CD14-positive monocyte (primary cell): Measurements from ENCODE around the gene SBF2. TPM values are rescaled to one million over a fixed set of nuclear protein-coding genes. Genes with fewer than 3 reads are reported as not detected.

Source experiments
- DNase-seq, 3 donors: peaks; one replicate each; pipeline ENCODE4 v3.0.0-alpha.2; 2011 to 2022
- H2AFZ ChIP-seq: 2 replicates; pipeline ENCODE4 v1.6.0; 2012; ENCODE audit warnings: mild to moderate bottlenecking, low read depth, low read length, inconsistent platforms; ENCODE audit not compliant: insufficient read depth, poor library complexity, severe bottlenecking
- H3K27ac ChIP-seq, 2 donors: 1 replicate in 1 of 2; 2 replicates in 1 of 2; pipeline ENCODE4 v1.5.1; 2012 to 2013; ENCODE audit warnings: low read length in 2 of 2, control low read depth in 1 of 2, inconsistent platforms in 1 of 2, low read depth in 1 of 2, mild to moderate bottlenecking in 1 of 2
- H3K27me3 ChIP-seq, 2 donors: one replicate each; pipeline versions ENCODE4 v1.6.0 to v1.6.1; 2011 to 2013; ENCODE audit warnings: low read length in 2 of 2; ENCODE audit not compliant: control insufficient read depth in 2 of 2, insufficient read depth in 2 of 2
- H3K36me3 ChIP-seq, 2 donors: replicated peaks in 1 of 2; 1 replicate in 1 of 2; 2 replicates in 1 of 2; pipeline versions ENCODE4 v1.5.1 to v1.6.1; 2012 to 2013; ENCODE audit warnings: low read length in 2 of 2, control low read depth in 1 of 2, inconsistent platforms in 1 of 2, mild to moderate bottlenecking in 1 of 2; ENCODE audit not compliant: insufficient read depth in 2 of 2, control insufficient read depth in 1 of 2
- H3K4me1 ChIP-seq, 2 donors: 1 replicate in 1 of 2; 2 replicates in 1 of 2; pipeline versions ENCODE4 v1.5.1 to v1.6.1; 2012 to 2013; ENCODE audit warnings: low read length in 2 of 2, control low read depth in 1 of 2, inconsistent platforms in 1 of 2, mild to moderate bottlenecking in 1 of 2, moderate library complexity in 1 of 2; ENCODE audit not compliant: insufficient read depth in 2 of 2, control insufficient read depth in 1 of 2
- H3K4me2 ChIP-seq: replicated peaks from 2 replicates; pipeline ENCODE3; 2012; ENCODE audit warnings: low read length, moderate library complexity, mild to moderate bottlenecking; ENCODE audit not compliant: poor library complexity, severe bottlenecking; ENCODE audit errors: extremely low read depth
- H3K4me3 ChIP-seq, 3 experiments: fragments of 200-600 bp in 1 of 3; sonication (generic) in 1 of 3; replicated peaks in 1 of 3; 1 replicate in 2 of 3; 2 replicates in 1 of 3; pipeline ENCODE4 v1.5.1; 2011 to 2013; ENCODE audit warnings: low read length in 3 of 3, mild to moderate bottlenecking in 3 of 3, control low read depth in 2 of 3, low read depth in 2 of 3, inconsistent platforms in 1 of 3, moderate library complexity in 1 of 3
- H3K79me2 ChIP-seq: 2 replicates; pipeline ENCODE4 v1.6.0; 2012; ENCODE audit warnings: mild to moderate bottlenecking, control low read depth, inconsistent platforms, low read length, moderate library complexity; ENCODE audit not compliant: insufficient read depth
- H3K9ac ChIP-seq: 2 replicates; pipeline ENCODE4 v1.6.0; 2017; ENCODE audit warnings: low read length, mild to moderate bottlenecking; ENCODE audit not compliant: insufficient read depth, poor library complexity, severe bottlenecking
- H3K9me3 ChIP-seq, 2 donors: replicated peaks in 1 of 2; 1 replicate in 1 of 2; 2 replicates in 1 of 2; pipeline versions ENCODE4 v1.5.1 to v1.6.1; 2012 to 2013; ENCODE audit warnings: low read length in 2 of 2, control low read depth in 1 of 2; ENCODE audit not compliant: control insufficient read depth in 1 of 2, insufficient read depth in 1 of 2
- H4K20me1 ChIP-seq: 2 replicates; pipeline ENCODE4 v1.6.0; 2012; ENCODE audit warnings: mild to moderate bottlenecking, low read length, control low read depth, moderate library complexity; ENCODE audit not compliant: insufficient read depth
- H3K27ac Mint-ChIP-seq, 7 donors: one replicate each; pipeline ENCODE4 v1.8.0; 2020; ENCODE audit warnings: mild to moderate bottlenecking in 7 of 7, mixed read lengths in 7 of 7, moderate library complexity in 6 of 7, inconsistent platforms in 2 of 7
- H3K27me3 Mint-ChIP-seq, 3 donors: one replicate each; pipeline ENCODE4 v1.8.0; 2021 to 2022; ENCODE audit warnings: low read depth in 3 of 3, mild to moderate bottlenecking in 3 of 3, mixed read lengths in 3 of 3, moderate library complexity in 3 of 3, inconsistent platforms in 1 of 3
- H3K36me3 Mint-ChIP-seq, 2 donors: one replicate each; pipeline ENCODE4 v1.8.0; 2020; ENCODE audit warnings: mixed read lengths in 2 of 2, inconsistent platforms in 1 of 2, mild to moderate bottlenecking in 1 of 2
- H3K4me1 Mint-ChIP-seq: one replicate; pipeline ENCODE4 v1.8.0; 2020; ENCODE audit warnings: mild to moderate bottlenecking, mixed read lengths
- H3K4me3 Mint-ChIP-seq, 2 donors: one replicate each; pipeline ENCODE4 v1.8.0; 2020; ENCODE audit warnings: mild to moderate bottlenecking in 2 of 2, mixed read lengths in 2 of 2, moderate library complexity in 1 of 2
- H3K9me3 Mint-ChIP-seq, 7 donors: one replicate each; pipeline ENCODE4 v1.8.0; 2020 to 2022; ENCODE audit warnings: mixed read lengths in 7 of 7, mild to moderate bottlenecking in 6 of 7, moderate library complexity in 6 of 7, inconsistent platforms in 2 of 7
- CTCF ChIP-seq: fragments of 200-600 bp; IDR thresholded peaks from one replicate; pipeline ENCODE4 v1.8.0; 2022; ENCODE audit warnings: antibody characterized with exemption, mild to moderate bottlenecking
- WGBS: methylation state at CpG from one replicate; pipeline ENCODE4 v1.1.5; 2013; ENCODE audit warnings: missing lambda C conversion rate; ENCODE audit not compliant: insufficient coverage; 5-methylcytosine and 5-hydroxymethylcytosine counted together
- intact Hi-C, 2 donors: fragments of 100-400 bp; cut with micrococcal nuclease; formaldehyde crosslinking; loops; one replicate each; pipeline versions ENCODE4 v1.15.0 to v1.15.1; 2023
- polyA plus RNA-seq, 3 donors: library from polyadenylated mRNA; depleted of rRNA in 1 of 3; unstranded in 2 of 3; stranded (reverse) in 1 of 3; fragments of 300-500 nt in 2 of 3; fragments of >200 nt in 1 of 3; fragmentation: Illumina TruSeq in 2 of 3; gene quantifications; 1 replicate in 2 of 3; 2 replicates in 1 of 3; pipeline ENCODE4 v1.2.3, GENCODE V29; 2012 to 2021

The SBF2 gene
- polyA plus RNA-seq, 3 donors = 8.9 to 30.7 (median 16.4) TPM

- H3K27ac Mint-ChIP-seq = no peak overlapping the region
- Histone ChIP-seq H3K27me3 (no peaks in the 10 kb centered on the region), H3K4me2 (no peak overlapping the region), H4K20me1 (peaks cover 15% of the 10 kb centered on the region), H3K9ac (no peak overlapping the region), H3K27ac (no peak overlapping the region), H3K79me2 (no peaks in the 10 kb centered on the region), H3K36me3 (no peaks in the 10 kb centered on the region), H3K4me1 (no peaks in the 10 kb centered on the region), H3K4me3 (no peak overlapping the region), H2AFZ (no peak overlapping the region), H3K9me3 (no peaks in the 10 kb centered on the region)
- no peak for TF ChIP-seq CTCF
- peaks cover 0 to 11% (median 9%) of the 10 kb centered on the region in 7 donors for H3K9me3 Mint-ChIP-seq
- no peak overlapping the region for H3K4me3 Mint-ChIP-seq
- H3K36me3 Mint-ChIP-seq = peaks cover 7 to 13% of the 10 kb centered on the region in 2 donors
- intact Hi-C loops = no loop called here
- H3K27me3 Mint-ChIP-seq = no peaks in the 10 kb centered on the region
- H3K4me1 Mint-ChIP-seq = peaks cover 4% of the 10 kb centered on the region
- no peak for DNase-seq
Observed at GRCh38 chr11:10113852-10114251, 180.2 kb downstream of the SBF2 start.

DNA sequence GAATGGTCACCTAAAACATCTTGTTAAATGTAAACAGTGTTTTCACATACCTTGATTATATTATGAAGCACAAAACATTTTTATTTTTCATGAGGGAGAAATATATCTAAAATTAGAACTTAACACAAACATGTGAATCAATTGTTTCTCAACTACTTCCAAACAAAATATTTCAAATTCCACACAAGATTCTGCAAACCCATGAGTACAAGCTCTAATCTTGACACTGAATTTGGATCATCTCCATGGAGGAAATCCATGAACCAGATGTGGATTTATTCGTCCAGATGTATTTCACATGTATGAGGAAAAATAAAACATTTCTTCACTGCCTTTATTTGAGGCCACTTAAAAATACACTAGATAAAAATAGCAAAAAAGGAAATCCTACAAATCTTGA is 184.2 kb downstream of the SBF2 start:
- Histone ChIP-seq H3K9me3 (no peaks in the 10 kb centered on the region), H3K36me3 (no peaks in the 10 kb centered on the region), H3K4me2 (no peak overlapping the region), H3K27ac (no peak overlapping the region), H3K27me3 (no peaks in the 10 kb centered on the region), H3K4me1 (no peaks in the 10 kb centered on the region), H4K20me1 (peaks cover 39% of the 10 kb centered on the region), H3K79me2 (no peaks in the 10 kb centered on the region), H3K4me3 (no peak overlapping the region), H2AFZ (no peak overlapping the region), H3K9ac (no peak overlapping the region)
- intact Hi-C loops = no loop called here
- Mint-ChIP-seq H3K4me3 (no peak overlapping the region), H3K9me3 (peaks cover 0 to 12% (median 9%) of the 10 kb centered on the region in 7 donors), H3K27me3 (no peaks in the 10 kb centered on the region), H3K27ac (no peak overlapping the region), H3K4me1 (no peaks in the 10 kb centered on the region), H3K36me3 (peaks cover 7% of the 10 kb centered on the region in 2 donors)
- WGBS = no CpG with 5 or more reads among the region's 1 CpG
- TF ChIP-seq CTCF = no peak
- no peak for DNase-seq
